HG03039 (cell line): Measurements from ENCODE around the gene SLC40A1.

ENCODE experiments used
- ATAC-seq: cut with Tn5 transposase; IDR thresholded peaks from one replicate; pipeline ENCODE4 v1.9.1; 2021; ENCODE audit warnings: mild to moderate bottlenecking, moderate library complexity; ENCODE audit not compliant: unreplicated experiment

SLC40A1 gene

DNA sequence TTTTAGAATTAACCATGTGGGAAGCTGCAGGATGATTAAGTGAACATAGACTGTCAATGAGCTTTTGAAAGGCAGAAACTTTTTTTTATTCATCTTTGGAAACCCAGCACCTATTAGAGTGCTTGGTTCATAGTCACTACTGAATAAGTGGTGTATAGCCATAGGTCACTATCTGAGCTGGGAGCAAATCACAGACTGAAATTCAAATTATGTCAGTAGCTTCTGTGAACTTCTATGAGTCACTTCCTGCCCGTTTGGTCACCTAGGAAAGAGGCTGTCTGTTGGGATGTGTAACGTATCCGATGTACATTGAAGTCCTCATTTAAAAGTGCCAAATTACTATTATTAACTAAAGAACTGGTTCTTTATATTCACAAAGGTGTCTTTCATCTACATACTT, 20.5 kb upstream of the SLC40A1 start:
- ATAC-seq: no peak

GRCh38 chr2:189599245-189599644, 18.7 kb upstream of the SLC40A1 start:
- no peak for ATAC-seq

- ATAC-seq: no peak
Observed at GRCh38 chr2:189595417-189595816, 14.8 kb upstream of the SLC40A1 start.

DNA sequence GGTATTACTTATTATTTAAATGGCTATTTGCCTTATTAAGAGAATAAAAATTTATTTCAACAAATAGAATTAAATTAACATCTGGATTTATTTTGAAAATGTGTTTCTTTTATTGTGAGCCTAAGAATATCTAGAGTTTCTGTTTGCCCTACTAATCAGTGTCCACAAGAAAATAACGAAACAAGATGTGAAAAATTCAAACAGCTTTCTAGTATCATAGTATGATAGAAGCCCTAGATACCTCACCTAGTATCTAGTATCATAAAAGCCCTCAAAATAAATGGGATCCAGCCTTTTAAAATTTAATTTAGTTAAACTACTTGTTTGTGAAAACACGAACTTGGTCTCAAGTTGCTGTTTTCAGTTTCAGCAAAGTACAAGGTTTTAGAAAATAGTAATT, 13.7 kb upstream of the SLC40A1 start:
- ATAC-seq: no peak

DNA sequence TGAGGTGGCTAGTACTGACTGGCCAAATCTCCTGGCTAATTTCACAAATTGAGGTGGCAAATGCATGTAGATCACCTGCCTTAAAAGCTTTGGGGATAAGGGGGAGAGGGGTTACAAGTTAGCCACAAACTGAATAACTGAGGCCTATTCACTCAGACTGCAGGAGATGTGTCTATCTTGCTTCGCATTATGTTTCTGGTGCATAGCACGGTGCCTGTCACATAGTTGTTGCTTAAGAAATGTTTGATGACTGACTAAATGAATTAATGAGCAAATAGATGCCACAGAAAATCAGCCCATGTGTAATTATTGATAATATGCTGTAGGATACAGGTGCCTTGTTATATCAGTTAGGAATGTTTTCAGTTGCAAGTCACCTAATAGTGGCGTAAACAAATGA, 12.5 kb upstream of the SLC40A1 start:
- no peak for ATAC-seq

DNA sequence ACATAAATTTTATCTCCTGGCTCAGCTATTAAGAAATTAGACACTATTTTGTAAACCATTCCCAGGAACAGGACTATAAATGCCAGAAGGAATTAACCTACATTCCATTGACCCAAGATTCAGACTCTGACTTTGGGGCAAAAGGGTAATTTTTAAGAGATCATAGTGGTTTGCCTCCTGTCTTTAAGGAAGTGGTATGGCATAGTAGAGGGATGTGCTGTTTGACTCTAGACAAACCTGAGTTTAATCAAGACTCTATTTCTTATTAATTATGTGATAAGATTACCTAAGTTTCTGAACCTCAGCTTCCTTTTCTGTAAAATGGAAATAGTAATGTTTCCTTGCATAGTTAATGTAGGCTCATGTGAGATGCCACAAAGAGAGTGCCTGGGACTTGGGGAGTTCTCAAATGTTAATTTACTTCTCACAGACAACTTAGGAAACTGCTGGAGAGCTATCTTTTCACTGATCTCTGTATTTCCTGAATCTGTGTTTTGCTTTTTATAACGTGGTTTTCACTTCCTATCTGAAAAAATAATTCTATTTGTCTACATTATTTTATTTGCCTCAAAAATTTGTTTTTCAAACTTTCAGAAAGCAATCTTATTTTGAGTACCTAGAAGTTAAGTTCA, 11.9 kb upstream of the SLC40A1 start:
- ATAC-seq: no peak

- ATAC-seq: no peak
Observed at GRCh38 chr2:189587780-189588179, 7.2 kb upstream of the SLC40A1 start.

DNA sequence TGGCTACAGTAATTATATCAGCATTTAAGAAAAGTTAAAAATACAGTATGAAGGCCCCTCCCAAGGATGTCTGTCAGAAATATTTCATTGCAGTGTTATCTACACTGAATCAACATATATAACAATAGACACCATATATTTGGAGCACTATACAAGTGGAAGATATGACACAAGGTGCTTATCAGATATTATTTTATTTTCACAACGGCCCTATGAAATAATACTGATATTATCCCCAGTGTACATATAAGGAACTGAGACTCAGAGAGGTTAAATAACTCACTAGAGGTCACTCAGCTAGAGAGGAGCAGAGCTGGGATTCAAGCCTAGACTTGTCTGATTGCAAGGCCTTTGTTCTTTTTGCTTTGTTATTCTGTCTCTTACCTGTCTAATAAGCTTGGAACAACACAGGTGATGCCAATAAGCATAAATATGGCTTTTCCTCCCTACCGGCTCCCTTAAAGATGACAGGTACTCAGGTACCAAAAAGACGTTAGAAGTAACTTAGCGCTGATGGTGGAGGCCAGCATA, 4.7 kb upstream of the SLC40A1 start:
- no peak for ATAC-seq

DNA sequence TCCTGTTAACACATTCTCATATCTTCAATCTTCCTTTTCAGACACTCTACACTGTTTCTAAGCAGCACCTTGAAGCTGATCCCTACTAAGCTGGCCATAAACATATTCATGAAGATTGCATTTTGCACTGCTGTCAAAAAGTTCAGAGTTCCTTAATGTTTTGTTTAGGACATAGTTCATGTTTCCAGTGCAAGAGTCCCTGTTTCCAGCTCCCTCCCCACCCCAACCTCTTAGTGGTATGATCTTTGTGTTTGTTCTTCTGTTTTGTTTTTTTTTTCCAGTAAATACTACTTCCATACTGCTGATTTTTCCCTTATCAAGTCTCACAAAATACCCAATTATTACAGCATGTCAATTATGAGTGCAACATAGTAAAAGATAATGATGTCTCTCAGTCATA, 4.1 kb upstream of the SLC40A1 start:
- ATAC-seq: no peak

DNA sequence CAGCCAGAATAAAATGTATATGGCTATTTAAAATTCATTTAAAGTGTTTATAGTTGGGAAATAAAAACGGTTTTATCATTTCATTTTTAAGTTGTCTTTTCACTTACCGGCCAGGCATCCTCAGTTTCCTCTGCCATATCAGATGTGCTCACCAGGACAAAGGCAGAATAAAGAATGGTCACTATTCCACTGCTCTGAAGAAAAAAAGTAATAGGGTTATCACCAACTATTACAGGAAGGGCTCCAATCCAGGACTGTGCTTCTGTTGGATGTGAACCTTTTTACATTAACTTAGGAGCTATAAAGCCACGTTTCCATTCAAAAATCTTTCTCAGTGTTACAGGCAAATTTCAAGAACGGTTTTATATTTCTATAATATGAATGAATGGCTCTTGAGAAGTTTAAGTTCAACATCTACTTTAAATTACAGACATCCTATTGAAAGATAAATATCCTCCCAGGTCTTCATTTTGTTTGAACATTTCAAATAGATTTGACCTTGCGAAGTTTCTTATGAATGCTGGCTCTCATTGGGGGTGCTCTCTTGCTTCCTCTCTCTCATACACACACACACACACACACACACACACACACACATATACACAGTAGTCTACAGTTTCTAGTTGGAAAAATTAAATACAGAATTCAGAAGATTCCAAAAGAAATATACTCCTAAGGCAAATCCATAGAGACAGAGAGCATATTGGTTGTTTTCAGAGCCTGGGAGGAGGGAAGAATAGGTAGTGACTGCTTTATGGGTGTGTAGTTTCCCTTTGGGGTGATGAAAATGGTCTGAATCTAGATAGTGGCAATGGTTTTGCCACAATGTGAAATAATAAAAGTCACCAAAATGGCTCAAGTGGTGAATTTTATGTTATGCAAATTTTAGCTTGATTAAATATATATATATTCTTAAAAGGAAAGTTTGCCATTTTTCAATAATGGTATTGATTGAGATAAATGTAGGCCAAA, 2.9 kb upstream of the SLC40A1 start:
- ATAC-seq: no peak

- no peak for ATAC-seq
Observed at GRCh38 chr2:189582809-189583192, 2.2 kb upstream of the SLC40A1 start.

DNA sequence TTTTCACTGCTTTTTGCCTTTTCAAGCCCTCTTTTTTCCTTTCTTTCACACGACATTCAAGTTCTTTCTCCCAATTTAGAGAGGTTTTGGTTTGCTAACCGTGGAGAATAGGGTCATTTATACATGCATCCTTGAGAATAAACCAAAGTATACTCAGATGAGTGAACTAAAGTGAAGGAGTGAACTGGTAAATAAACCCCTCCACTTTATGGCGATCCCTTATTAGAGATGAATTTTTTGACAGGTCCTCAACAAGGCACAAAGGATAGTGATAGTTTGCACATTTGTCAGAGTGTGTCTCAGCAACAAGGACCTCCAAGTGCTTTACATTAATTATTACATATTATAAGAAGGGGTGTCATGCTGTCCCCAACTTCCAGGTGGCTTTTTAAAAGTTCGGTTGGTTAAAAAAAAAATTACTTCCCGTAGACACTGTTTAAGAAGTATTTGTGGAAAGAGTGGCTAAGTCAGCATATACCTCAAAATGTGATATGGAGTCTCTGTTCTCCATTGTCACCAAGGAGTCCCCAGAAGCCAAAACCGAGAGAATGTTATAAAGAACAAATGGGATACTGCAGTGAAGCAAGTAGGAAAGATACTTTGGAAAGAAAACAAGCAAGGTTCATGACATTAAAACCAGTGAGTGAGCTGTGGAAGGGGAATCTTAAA, 1.7 kb upstream of the SLC40A1 start:
- no peak for ATAC-seq

DNA sequence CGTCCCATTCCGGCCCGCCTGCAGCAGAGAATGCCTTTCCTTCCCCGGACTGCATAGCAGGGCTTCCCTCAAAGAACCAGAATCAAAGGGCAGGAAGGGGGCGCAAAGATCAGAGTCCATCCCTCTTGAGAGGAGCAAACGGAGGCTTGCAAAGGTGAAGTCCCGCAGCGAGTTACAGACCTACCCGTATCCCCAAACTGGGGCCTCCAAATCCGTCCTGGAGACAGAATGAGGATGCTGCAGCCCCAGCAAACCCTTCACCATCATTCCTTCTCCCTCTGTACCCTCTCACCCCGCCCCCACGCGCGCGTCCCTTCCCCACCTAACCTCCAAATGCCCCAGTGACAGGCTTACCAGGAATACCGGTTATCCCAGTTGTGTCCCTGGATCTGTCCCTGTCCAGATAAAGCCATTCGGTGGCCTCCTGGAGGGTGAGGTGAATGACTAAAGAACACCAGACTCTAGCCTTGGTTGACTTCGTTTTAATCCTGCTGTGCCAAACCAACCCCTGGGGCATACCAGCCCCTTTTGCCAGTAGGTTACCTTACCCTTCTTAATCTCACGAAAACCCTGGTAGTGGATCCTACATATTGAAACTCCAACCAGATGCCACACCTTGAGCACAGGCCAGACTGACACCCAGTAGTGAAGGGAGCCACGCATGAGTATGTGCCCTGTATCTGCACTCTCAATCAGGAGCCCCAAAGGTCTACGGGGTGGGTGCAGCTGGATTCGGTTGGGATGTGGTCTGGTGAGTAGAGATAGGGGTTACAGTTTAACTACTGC, 961 bp upstream of the SLC40A1 start:
- no peak for ATAC-seq

- ATAC-seq: no peak
Observed at GRCh38 chr2:189580241-189580651, 340 bp downstream of the SLC40A1 start.

DNA sequence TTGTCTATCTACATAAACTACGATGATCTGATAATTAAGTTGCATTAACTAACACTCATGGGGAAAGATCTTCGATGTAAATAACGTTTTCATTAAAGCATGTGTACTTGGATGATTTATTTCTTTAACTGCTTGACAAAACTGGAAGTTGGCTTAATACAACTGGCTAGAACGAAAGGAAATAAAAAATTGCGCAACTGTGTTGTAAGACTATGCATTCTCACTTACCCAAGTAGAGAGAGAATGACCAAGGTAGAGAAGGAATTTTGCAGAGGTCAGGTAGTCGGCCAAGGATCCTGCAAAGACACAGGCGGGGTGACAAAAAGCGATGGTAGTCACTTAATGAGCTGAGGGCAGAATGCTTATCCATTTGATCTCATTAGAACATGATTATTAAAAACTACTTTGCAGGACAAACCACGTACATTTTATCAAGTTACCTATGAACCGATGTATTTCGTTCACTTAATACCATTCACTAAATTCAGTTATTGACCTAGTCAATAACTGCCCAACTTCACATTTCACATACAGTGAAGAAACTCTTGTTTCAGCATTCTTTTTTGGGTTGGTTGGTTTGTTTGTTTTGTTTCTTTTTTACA, 900 bp downstream of the SLC40A1 start:
- no peak for ATAC-seq

- no peak for ATAC-seq
Observed at GRCh38 chr2:189578272-189578950, 2.2 kb downstream of the SLC40A1 start.

GRCh38 chr2:189577121-189577520, 3.5 kb downstream of the SLC40A1 start:
- no peak for ATAC-seq

DNA sequence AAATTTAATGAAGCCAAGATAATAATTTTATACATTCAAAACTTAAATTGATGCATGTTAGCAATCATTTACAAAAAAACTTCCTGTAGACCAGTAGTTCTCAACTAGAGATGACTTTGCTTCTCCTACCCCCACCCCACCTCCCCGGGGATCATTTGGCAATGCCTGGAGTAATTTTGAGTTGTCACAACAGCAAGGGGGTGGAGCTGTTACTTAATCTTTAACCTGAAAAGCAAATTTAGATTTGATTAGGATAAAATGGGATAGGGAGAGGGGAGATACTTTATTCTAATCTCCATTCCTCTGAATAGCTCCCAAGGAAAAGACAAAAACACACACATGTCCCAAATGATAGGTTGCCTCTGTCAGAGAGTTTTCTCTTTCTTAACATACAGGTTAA, 4.2 kb downstream of the SLC40A1 start:
- ATAC-seq: no peak

DNA sequence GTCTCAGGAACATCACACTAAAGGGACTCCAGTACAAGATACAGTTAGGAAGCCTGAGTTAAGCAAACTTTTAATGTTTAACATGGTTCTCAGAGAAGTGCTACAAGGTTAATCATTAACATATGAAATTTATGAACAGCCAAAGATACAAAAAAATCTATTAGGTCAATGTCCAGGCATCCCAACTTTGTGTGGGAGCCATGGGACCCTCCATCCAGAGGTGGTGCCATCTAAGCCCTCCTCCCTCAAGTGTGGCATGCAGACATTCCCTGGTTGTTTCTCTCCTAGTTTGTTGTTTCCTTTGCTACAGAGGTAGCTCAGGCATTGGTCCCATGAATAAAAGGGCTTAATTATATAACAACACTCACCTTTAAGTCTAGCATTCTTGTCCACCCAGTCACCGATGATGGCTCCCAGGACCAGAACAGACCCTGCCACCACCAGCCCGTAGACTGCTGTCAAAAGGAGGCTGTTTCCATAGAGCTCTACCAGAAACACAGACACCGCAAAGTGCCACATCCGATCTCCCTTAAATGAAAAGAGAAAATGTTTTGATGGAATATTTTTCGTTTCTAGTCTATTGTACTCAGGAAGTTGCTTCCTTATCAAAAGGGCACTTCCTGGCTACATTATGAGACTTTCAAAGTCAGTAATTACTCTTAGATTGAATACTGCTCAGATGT, 5.7 kb downstream of the SLC40A1 start:
- no peak for ATAC-seq
